HepG2 (cell line): ENCODE results near the gene ELAC1. TPM values are rescaled to one million over a fixed set of nuclear protein-coding genes. Genes with fewer than 3 reads are reported as not detected.
A peak's percentile ranks its signal among the peaks of the same experiment; 100 is the strongest.

ENCODE experiments used
- ASH2L ChIP-seq: fragments of 300-600, 200-600 bp; sonication (generic); IDR thresholded peaks from 2 replicates; pipeline ENCODE4 v1.7.0; 2017; ENCODE audit warnings: low read depth, mild to moderate bottlenecking, moderate library complexity, mixed read lengths, low read length; ENCODE audit not compliant: insufficient read length
- ATF7 ChIP-seq, 2 experiments: fragments of 450-650 bp in 1 of 2; sonication (generic) in 1 of 2; formaldehyde crosslinking in 1 of 2; IDR thresholded peaks; 2 replicates each; pipeline versions ENCODE4 v1.4.0 to v1.6.1; 2016 to 2020; ENCODE audit warnings: antibody characterized with exemption in 1 of 2, mild to moderate bottlenecking in 1 of 2, missing genetic modification reagents in 1 of 2
- ELF3 ChIP-seq: IDR thresholded peaks from 2 replicates; pipeline ENCODE4 v1.6.1; 2016; ENCODE audit warnings: missing genetic modification reagents, missing compliant biosample characterization
- FOXA3 ChIP-seq: IDR thresholded peaks from 2 replicates; pipeline ENCODE4 v1.6.1; 2016; ENCODE audit warnings: missing genetic modification reagents, missing compliant biosample characterization
- FOXP1 ChIP-seq, 2 experiments: fragments of 450-650 bp in 1 of 2; IDR thresholded peaks; 2 replicates each; pipeline ENCODE4 v1.6.1; 2017 to 2018; ENCODE audit warnings: antibody characterized with exemption in 1 of 2
- HNF4G ChIP-seq, 2 experiments: sonication (generic) in 1 of 2; formaldehyde crosslinking in 1 of 2; IDR thresholded peaks; 2 replicates each; pipeline versions ENCODE4 v1.4.0 to v1.6.1; 2011 to 2020; ENCODE audit warnings: borderline replicate concordance in 2 of 2, low read depth in 2 of 2, mild to moderate bottlenecking in 2 of 2, low read length in 1 of 2, missing genetic modification reagents in 1 of 2, moderate library complexity in 1 of 2
- HOXD1 ChIP-seq: sonication (generic); formaldehyde crosslinking; IDR thresholded peaks from 2 replicates; pipeline ENCODE4 v1.5.0; 2020; ENCODE audit warnings: missing genetic modification reagents
- IRX3 ChIP-seq: sonication (generic); formaldehyde crosslinking; IDR thresholded peaks from 2 replicates; pipeline ENCODE4 v1.8.1; 2023; ENCODE audit warnings: mild to moderate bottlenecking, low read depth, missing genetic modification reagents, borderline replicate concordance
- JUN ChIP-seq: sonication (generic); formaldehyde crosslinking; IDR thresholded peaks from 2 replicates; pipeline ENCODE4 v1.4.0; 2020; ENCODE audit warnings: mild to moderate bottlenecking, missing genetic modification reagents
- JUNB ChIP-seq: sonication (generic); formaldehyde crosslinking; IDR thresholded peaks from 2 replicates; pipeline ENCODE4 v1.8.0; 2022; ENCODE audit warnings: missing genetic modification reagents, mild to moderate bottlenecking, borderline replicate concordance
- KAT8 ChIP-seq: IDR thresholded peaks from 2 replicates; pipeline ENCODE4 v1.6.1; 2016; ENCODE audit warnings: missing genetic modification reagents, missing compliant biosample characterization
- NFE2L2 ChIP-seq: fragments of 150-350 bp; IDR thresholded peaks from 2 replicates; pipeline ENCODE4 v1.6.1; 2014; ENCODE audit warnings: low read length
- SAP130 ChIP-seq: IDR thresholded peaks from 2 replicates; pipeline ENCODE4 v1.6.1; 2016; ENCODE audit warnings: low read depth
- SYNCRIP ChIP-seq: fragments of 200-400 bp; formaldehyde crosslinking; IDR thresholded peaks from 2 replicates; pipeline ENCODE4 v1.6.1; 2018; ENCODE audit warnings: mild to moderate bottlenecking, low read depth, low read length; ENCODE audit not compliant: insufficient read depth
- TBX3 ChIP-seq: fragments of 450-650 bp; IDR thresholded peaks from 2 replicates; pipeline ENCODE4 v1.6.1; 2017; ENCODE audit warnings: antibody characterized with exemption, mild to moderate bottlenecking, inconsistent platforms, borderline replicate concordance
- TEAD2 ChIP-seq: sonication (generic); formaldehyde crosslinking; IDR thresholded peaks from 2 replicates; pipeline ENCODE4 v1.9.0; 2021; ENCODE audit warnings: missing genetic modification reagents
- THAP11 ChIP-seq: IDR thresholded peaks from 2 replicates; pipeline ENCODE4 v1.6.1; 2016; ENCODE audit warnings: missing biosample characterization, missing genetic modification reagents
- ZNF703 ChIP-seq: sonication (generic); formaldehyde crosslinking; IDR thresholded peaks from 2 replicates; pipeline ENCODE4 v1.5.1; 2020; ENCODE audit warnings: missing genetic modification reagents, mild to moderate bottlenecking, moderate library complexity, borderline replicate concordance
- polyA plus RNA-seq, 8 experiments: library from polyadenylated mRNA; depleted of rRNA in 3 of 8; stranded (reverse) in 7 of 8; unstranded in 1 of 8; fragments of >200 nt; fragmentation: Illumina TruSeq in 4 of 8; extraction: Trizol in 4 of 8; gene quantifications; 2 replicates each; pipeline versions ENCODE4 v1.2.1 to v1.2.3, GENCODE V29; 2011 to 2016; ENCODE audit warnings: low read depth in 4 of 8, missing spikeins in 1 of 8, mixed read lengths in 1 of 8; ENCODE audit not compliant: insufficient read depth in 1 of 8
- total RNA-seq, 5 experiments: library from RNA; depleted of rRNA; stranded (reverse); fragments of >200 nt; fragmentation: Illumina TruSeq; extraction: Trizol; gene quantifications; 2 replicates each; pipeline ENCODE4 v1.2.3, GENCODE V29; 2016; ENCODE audit warnings: low read depth in 1 of 5
- TF ChIP-seq, protein P1 (sequence below): sonication (generic); formaldehyde crosslinking; IDR thresholded peaks from one replicate; pipeline ENCODE4 v1.5.1; 2020; ENCODE audit warnings: mild to moderate bottlenecking, missing genetic modification reagents; ENCODE audit errors: not compliant biosample characterization

The ELAC1 gene
- total and polyA plus RNA-seq, 2 of the 13 experiments (the other 11 are each of a cell fraction or from before 2014, with no cell fraction given): 1.9 to 3.6 TPM

GRCh38 chr18:50973367-50974126, 5.7 kb downstream of the ELAC1 start (continued):
- TF ChIP-seq, protein P1, sequence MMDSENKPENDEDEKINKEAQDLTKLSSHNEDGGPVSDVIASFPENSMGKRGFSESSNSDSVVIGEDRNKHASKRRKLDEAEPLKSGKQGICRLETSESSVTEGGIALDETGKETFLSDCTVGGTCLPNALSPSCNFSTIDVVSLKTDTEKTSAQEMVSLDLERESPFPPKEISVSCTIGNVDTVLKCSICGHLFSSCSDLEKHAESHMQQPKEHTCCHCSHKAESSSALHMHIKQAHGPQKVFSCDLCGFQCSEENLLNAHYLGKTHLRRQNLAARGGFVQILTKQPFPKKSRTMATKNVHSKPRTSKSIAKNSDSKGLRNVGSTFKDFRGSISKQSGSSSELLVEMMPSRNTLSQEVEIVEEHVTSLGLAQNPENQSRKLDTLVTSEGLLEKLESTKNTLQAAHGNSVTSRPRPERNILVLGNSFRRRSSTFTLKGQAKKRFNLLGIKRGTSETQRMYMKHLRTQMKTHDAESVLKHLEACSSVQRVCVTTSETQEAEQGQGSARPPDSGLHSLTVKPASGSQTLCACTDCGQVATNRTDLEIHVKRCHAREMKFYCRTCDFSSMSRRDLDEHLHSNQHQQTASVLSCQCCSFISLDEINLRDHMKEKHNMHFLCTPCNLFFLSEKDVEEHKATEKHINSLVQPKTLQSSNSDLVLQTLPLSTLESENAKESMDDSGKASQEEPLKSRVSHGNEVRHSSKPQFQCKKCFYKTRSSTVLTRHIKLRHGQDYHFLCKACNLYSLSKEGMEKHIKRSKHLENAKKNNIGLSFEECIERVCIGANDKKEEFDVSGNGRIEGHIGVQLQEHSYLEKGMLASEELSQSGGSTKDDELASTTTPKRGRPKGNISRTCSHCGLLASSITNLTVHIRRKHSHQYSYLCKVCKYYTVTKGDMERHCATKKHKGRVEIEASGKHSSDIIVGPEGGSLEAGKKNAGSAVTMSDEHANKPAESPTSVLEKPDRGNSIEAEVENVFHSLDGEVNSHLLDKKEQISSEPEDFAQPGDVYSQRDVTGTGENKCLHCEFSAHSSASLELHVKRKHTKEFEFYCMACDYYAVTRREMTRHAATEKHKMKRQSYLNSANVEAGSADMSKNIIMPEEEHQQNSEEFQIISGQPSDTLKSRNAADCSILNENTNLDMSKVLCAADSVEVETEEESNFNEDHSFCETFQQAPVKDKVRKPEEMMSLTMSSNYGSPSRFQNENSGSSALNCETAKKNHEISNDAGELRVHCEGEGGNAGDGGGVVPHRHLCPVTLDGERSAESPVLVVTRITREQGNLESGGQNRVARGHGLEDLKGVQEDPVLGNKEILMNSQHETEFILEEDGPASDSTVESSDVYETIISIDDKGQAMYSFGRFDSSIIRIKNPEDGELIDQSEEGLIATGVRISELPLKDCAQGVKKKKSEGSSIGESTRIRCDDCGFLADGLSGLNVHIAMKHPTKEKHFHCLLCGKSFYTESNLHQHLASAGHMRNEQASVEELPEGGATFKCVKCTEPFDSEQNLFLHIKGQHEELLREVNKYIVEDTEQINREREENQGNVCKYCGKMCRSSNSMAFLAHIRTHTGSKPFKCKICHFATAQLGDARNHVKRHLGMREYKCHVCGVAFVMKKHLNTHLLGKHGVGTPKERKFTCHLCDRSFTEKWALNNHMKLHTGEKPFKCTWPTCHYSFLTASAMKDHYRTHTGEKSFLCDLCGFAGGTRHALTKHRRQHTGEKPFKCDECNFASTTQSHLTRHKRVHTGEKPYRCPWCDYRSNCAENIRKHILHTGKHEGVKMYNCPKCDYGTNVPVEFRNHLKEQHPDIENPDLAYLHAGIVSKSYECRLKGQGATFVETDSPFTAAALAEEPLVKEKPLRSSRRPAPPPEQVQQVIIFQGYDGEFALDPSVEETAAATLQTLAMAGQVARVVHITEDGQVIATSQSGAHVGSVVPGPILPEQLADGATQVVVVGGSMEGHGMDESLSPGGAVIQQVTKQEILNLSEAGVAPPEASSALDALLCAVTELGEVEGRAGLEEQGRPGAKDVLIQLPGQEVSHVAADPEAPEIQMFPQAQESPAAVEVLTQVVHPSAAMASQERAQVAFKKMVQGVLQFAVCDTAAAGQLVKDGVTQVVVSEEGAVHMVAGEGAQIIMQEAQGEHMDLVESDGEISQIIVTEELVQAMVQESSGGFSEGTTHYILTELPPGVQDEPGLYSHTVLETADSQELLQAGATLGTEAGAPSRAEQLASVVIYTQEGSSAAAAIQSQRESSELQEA: no peak
- TF ChIP-seq NFE2L2 (no peak), HOXD1 (CRISPR knock-in tag) (no peak), ATF7 (IDR thresholded peaks at IDR 0.05) (0 out of 2 replicates have a peak, but pooled peaks have one; percentile 18), ATF7 (CRISPR knock-in tag; IDR thresholded peaks at IDR 0.05) (no peak), SAP130 (CRISPR knock-in tag) (peak; percentile 80), TBX3 (peak; percentile 86), FOXA3 (peak; percentile 66), KAT8 (CRISPR knock-in tag) (peak; percentile 48; the same call in 1 of the 2 replicates), IRX3 (CRISPR knock-in tag) (no peak), FOXP1 (IDR thresholded peaks at IDR 0.05) (no peak), FOXP1 (CRISPR knock-in tag; IDR thresholded peaks at IDR 0.05) (peak; percentile 34; the same call in 1 of the 2 replicates), ASH2L (peak; percentile 60), THAP11 (peak; percentile 40; the same call in 1 of the 2 replicates), ELF3 (CRISPR knock-in tag) (peak; percentile 24), TEAD2 (no peak), JUNB (CRISPR knock-in tag) (peak; percentile 75), HNF4G (IDR thresholded peaks at IDR 0.05; ENCODE audit: borderline replicate concordance, low read depth, low read length) (peak; percentile 71; the same call in 1 of the 2 replicates), HNF4G (CRISPR knock-in tag; IDR thresholded peaks at IDR 0.05; ENCODE audit: borderline replicate concordance, low read depth) (no peak), ZNF703 (CRISPR knock-in tag) (no peak), JUN (0 out of 2 replicates have a peak, but pooled peaks have one; percentile 69), SYNCRIP (no peak)
